ENCODE results near the gene SMAP2. TPM values are rescaled to one million over a fixed set of nuclear protein-coding genes. Genes with fewer than 3 reads are reported as not detected.

Gene SMAP2
- total RNA-seq, 1 experiment from 2014 or later: 6.8 TPM

GRCh38 chr1:40409467-40409866 is 35.9 kb downstream of the SMAP2 start:
- intact Hi-C loops (cut with micrococcal nuclease; ENCODE audit: unreplicated experiment): no loop called here
- Histone ChIP-seq H3K4me3 (ENCODE audit: low read depth, low read length) (no peak overlapping the region), H3K36me3 (ENCODE audit: control insufficient read depth, insufficient read depth, low read length) (no peaks in the 10 kb centered on the region; the same call in 1 of the 2 replicates), H3K4me1 (no peaks in the 10 kb centered on the region), H3K9me3 (no peaks in the 10 kb centered on the region), H3K27me3 (replicated peaks; ENCODE audit: control insufficient read depth, insufficient read depth, low read length) (no peaks in the 10 kb centered on the region)
- no peaks in the 10 kb centered on the region for H3K27me3 Mint-ChIP-seq (ENCODE audit: insufficient read depth, unreplicated experiment)
- H3K27ac Mint-ChIP-seq (ENCODE audit: unreplicated experiment): no peak overlapping the region
- CTCF ChIA-PET: no interaction called here
- no peaks in the 10 kb centered on the region for H3K36me3 Mint-ChIP-seq (ENCODE audit: insufficient read depth, unreplicated experiment)
- peaks cover 1% of the 10 kb centered on the region for H3K4me1 Mint-ChIP-seq (ENCODE audit: low read depth, unreplicated experiment)
- no peak for DNase-seq
- no peaks in the 10 kb centered on the region for H3K9me3 Mint-ChIP-seq (ENCODE audit: unreplicated experiment)
- TF ChIP-seq, protein P1, sequence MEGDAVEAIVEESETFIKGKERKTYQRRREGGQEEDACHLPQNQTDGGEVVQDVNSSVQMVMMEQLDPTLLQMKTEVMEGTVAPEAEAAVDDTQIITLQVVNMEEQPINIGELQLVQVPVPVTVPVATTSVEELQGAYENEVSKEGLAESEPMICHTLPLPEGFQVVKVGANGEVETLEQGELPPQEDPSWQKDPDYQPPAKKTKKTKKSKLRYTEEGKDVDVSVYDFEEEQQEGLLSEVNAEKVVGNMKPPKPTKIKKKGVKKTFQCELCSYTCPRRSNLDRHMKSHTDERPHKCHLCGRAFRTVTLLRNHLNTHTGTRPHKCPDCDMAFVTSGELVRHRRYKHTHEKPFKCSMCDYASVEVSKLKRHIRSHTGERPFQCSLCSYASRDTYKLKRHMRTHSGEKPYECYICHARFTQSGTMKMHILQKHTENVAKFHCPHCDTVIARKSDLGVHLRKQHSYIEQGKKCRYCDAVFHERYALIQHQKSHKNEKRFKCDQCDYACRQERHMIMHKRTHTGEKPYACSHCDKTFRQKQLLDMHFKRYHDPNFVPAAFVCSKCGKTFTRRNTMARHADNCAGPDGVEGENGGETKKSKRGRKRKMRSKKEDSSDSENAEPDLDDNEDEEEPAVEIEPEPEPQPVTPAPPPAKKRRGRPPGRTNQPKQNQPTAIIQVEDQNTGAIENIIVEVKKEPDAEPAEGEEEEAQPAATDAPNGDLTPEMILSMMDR (IDR thresholded peaks at IDR 0.05; ENCODE audit: insufficient read depth in 1 of 2, low read depth in 1 of 2, low read length in 1 of 2, severe bottlenecking in 1 of 2, unreplicated experiment in 1 of 2): no peak
- POLR2A ChIA-PET: no interaction called here
- H3K4me3 Mint-ChIP-seq (ENCODE audit: unreplicated experiment): no peak overlapping the region
- BruUV-seq (replicated peaks): no TSS peak

DNA sequence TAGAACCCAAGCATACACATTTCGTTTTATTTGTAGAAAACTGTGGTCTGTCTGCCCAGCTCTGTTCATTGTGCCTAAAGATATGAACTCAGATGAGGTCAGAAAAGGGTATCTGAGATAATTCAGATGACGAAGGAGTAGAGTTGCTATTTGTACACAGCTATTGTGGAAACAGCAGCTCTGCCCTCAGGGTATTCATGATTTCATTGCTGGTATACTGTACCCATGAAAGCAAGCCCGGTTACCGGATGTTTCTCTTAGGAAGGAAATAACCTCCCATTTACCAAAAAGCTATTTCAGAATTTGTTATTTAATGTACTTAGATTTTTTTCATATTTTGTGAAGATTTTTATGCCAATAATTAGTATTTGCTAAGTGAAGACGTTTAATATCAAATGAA is 37.8 kb downstream of the SMAP2 start:
- CTCF ChIA-PET: interaction anchor here (0.6 kb wide), 1 partner anchor 168 kb away, joined by 4 read pairs; no protein-coding TSS in a partner anchor
- H3K9me3 Mint-ChIP-seq (ENCODE audit: unreplicated experiment): no peaks in the 10 kb centered on the region
- peaks cover 6% of the 10 kb centered on the region for H3K4me1 Mint-ChIP-seq (ENCODE audit: low read depth, unreplicated experiment)
- H3K36me3 Mint-ChIP-seq (ENCODE audit: insufficient read depth, unreplicated experiment): no peaks in the 10 kb centered on the region
- Histone ChIP-seq H3K27me3 (replicated peaks; ENCODE audit: control insufficient read depth, insufficient read depth, low read length) (no peaks in the 10 kb centered on the region), H3K4me1 (no peaks in the 10 kb centered on the region), H3K9me3 (no peaks in the 10 kb centered on the region), H3K36me3 (ENCODE audit: control insufficient read depth, insufficient read depth, low read length) (no peaks in the 10 kb centered on the region; the same call in 1 of the 2 replicates), H3K4me3 (ENCODE audit: low read depth, low read length) (no peak overlapping the region)
- TF ChIP-seq, protein P1 (IDR thresholded peaks at IDR 0.05; ENCODE audit: insufficient read depth in 1 of 2, low read depth in 1 of 2, low read length in 1 of 2, severe bottlenecking in 1 of 2, unreplicated experiment in 1 of 2): no peak
- intact Hi-C loops (cut with micrococcal nuclease; ENCODE audit: unreplicated experiment): no loop called here
- POLR2A ChIA-PET: no interaction called here
- no peak for DNase-seq
- BruUV-seq (replicated peaks): no TSS peak
- no peak overlapping the region for H3K27ac Mint-ChIP-seq (ENCODE audit: unreplicated experiment)
- no peaks in the 10 kb centered on the region for H3K27me3 Mint-ChIP-seq (ENCODE audit: insufficient read depth, unreplicated experiment)
- H3K4me3 Mint-ChIP-seq (ENCODE audit: unreplicated experiment): no peak overlapping the region

DNA sequence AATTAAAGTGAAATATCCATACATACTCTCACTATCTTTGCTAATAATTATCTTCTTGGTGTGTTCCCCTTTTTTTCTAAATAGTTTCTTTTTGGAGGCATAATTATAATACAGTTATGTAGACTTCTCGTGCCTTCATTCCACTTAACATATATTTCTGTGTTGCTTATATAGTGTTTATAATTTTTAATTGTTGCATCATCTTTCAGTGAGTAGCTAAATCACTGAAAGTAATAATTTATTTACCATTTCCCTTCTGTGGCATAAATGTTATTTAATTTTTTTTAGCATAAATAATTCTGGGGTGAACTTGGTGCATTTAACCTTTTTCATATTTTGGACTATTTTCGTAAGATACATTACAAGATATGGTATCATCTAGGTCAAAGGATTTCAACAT is 38.3 kb downstream of the SMAP2 start:
- Mint-ChIP-seq H3K4me3 (ENCODE audit: unreplicated experiment) (no peak overlapping the region), H3K27me3 (ENCODE audit: insufficient read depth, unreplicated experiment) (no peaks in the 10 kb centered on the region), H3K27ac (ENCODE audit: unreplicated experiment) (no peak overlapping the region), H3K36me3 (ENCODE audit: insufficient read depth, unreplicated experiment) (no peaks in the 10 kb centered on the region), H3K9me3 (ENCODE audit: unreplicated experiment) (no peaks in the 10 kb centered on the region), H3K4me1 (ENCODE audit: low read depth, unreplicated experiment) (peaks cover 6% of the 10 kb centered on the region)
- CTCF ChIA-PET: interaction anchor here (0.6 kb wide), 1 partner anchor 168 kb away, joined by 4 read pairs; no protein-coding TSS in a partner anchor
- POLR2A ChIA-PET: no interaction called here
- Histone ChIP-seq H3K27me3 (replicated peaks; ENCODE audit: control insufficient read depth, insufficient read depth, low read length) (no peaks in the 10 kb centered on the region), H3K36me3 (ENCODE audit: control insufficient read depth, insufficient read depth, low read length) (no peaks in the 10 kb centered on the region; the same call in 1 of the 2 replicates), H3K4me3 (ENCODE audit: low read depth, low read length) (no peak overlapping the region), H3K9me3 (no peaks in the 10 kb centered on the region), H3K4me1 (no peaks in the 10 kb centered on the region)
- BruUV-seq (replicated peaks): no TSS peak
- DNase-seq: no peak
- intact Hi-C loops (cut with micrococcal nuclease; ENCODE audit: unreplicated experiment): no loop called here
- TF ChIP-seq, protein P1 (IDR thresholded peaks at IDR 0.05; ENCODE audit: insufficient read depth in 1 of 2, low read depth in 1 of 2, low read length in 1 of 2, severe bottlenecking in 1 of 2, unreplicated experiment in 1 of 2): no peak

All from Caco-2 (cell line).